GM19099 (cell line): ENCODE measurements around the gene POLR1D.
A peak's percentile ranks its signal among the peaks of the same experiment; 100 is the strongest.

Source experiments
- POLR2A ChIP-seq: IDR thresholded peaks from 3 replicates; pipeline ENCODE4 v1.6.1; 2011; ENCODE audit warnings: low read depth; ENCODE audit not compliant: insufficient read length; ENCODE audit errors: extremely low read depth

Gene POLR1D

GRCh38 chr13:27600711-27601110 is 21.0 kb upstream of the POLR1D start:
- no peak for TF ChIP-seq POLR2A

DNA sequence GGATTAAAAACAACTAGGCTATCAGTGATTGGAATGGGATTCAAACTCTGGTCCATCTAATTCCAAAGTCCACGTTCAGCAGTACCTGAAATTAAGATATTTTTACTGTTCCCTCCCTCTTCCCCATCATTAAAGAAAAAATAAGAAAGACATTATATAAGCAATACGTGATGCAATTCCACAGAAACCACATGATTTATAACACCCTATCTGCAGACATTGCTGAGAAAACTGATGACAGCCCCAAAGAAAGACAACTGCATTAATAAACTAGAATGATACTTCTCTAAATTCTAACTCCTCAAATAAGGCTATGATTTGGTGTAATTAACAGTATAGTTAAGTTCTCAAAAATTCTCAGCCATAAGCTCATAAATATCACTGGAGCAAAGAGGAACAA is 20.5 kb upstream of the POLR1D start:
- TF ChIP-seq POLR2A: no peak

DNA sequence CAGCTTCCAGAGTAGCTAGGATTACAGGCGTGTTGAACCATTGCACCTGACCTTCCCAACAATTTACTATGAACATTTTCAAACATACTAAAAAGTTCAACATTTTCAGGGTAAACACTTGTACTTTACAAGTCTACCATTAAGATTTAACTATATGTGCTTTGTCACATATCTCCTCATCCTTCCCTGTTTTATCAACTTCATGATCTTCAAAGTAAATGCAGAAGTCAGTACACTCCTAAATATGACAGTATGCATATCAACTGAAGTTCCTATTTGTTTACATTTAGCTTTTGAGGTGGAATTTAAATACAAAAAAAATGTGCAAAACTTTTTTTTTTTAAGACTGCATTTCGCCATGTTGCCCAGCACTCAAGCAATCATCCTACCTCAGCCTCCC is 19.9 kb upstream of the POLR1D start:
- TF ChIP-seq POLR2A: no peak

GRCh38 chr13:27605099-27605498 is 16.6 kb upstream of the POLR1D start:
- no peak for TF ChIP-seq POLR2A

DNA sequence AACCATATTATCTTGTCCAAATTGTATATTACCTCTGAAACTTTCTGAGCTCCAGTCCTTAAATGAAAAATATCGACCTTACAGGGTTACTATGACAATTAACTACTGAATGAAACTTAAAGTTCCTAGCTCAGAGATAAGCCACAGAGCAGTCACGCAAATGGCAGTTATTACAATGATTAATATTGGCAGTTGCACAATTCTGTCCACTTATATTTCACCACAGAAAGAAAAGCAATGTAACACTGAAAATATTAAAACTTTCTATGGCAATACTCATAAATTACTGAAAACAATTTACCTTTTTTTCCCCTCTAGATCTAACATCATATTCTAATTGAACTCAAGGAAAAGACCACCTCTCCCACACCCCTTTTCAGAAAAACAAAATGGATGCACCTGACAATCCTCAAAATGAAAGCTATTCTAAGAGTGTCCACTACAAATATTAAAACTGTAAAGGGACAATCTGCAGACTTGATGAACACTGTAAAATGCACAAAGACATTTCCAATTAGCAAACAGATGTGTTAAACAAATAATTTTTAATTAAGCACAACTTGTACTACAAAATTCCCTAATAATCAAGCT is 16.0 kb upstream of the POLR1D start:
- TF ChIP-seq POLR2A: no peak

DNA sequence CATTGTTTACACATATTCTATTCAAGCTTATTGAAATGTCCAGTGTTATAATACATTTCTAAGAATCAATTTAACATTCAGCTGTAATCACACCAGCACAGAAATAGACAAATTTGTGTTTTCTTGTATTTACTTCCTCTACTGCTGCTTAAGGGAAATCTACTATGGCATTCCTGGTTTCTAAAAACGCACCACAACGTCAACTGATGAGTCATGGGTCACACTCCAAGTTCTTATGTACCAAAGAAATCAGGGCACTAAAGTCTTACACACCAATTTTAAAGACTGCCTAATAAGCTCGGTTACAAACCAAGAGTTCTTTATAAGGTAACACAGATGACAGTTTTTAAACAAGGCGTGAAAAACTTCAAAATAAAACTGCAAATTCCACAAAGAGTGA is 14.6 kb upstream of the POLR1D start:
- no peak for TF ChIP-seq POLR2A

GRCh38 chr13:27613628-27614027 is 8.1 kb upstream of the POLR1D start:
- TF ChIP-seq POLR2A: no peak

- TF ChIP-seq POLR2A: no peak
Observed at GRCh38 chr13:27617881-27618321, 3.8 kb upstream of the POLR1D start.

DNA sequence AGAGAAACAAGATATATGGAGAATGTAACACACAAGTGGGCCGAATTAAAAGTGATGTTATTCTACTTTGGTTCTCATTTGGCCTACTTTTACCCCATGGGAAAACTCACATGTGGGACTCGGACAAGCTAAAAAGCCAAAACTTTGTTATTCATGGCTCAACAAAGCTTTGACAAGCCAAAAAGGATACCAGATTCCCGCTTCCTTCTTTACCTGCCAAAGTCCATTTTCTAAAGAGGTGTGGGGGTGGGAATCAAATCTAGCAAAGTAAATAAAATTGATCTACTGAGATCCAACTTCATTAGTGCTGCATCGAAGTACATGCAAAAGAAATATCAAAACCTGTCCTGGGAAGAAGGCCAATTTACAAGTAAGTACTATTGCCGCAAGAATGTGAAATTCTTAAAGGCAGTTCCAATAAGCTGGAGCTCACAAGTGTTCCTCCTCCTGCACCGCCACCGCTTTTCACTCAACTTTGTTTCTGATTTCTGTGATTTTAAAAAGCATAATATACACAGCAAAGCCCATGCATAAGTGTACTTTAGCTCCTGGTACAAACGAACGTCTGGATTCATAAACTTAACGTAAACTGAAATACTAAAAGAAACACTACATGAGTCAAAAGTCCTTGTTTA is 2.5 kb upstream of the POLR1D start:
- no peak for TF ChIP-seq POLR2A

- TF ChIP-seq POLR2A: no peak
Observed at GRCh38 chr13:27619728-27620376, 1.8 kb upstream of the POLR1D start.

DNA sequence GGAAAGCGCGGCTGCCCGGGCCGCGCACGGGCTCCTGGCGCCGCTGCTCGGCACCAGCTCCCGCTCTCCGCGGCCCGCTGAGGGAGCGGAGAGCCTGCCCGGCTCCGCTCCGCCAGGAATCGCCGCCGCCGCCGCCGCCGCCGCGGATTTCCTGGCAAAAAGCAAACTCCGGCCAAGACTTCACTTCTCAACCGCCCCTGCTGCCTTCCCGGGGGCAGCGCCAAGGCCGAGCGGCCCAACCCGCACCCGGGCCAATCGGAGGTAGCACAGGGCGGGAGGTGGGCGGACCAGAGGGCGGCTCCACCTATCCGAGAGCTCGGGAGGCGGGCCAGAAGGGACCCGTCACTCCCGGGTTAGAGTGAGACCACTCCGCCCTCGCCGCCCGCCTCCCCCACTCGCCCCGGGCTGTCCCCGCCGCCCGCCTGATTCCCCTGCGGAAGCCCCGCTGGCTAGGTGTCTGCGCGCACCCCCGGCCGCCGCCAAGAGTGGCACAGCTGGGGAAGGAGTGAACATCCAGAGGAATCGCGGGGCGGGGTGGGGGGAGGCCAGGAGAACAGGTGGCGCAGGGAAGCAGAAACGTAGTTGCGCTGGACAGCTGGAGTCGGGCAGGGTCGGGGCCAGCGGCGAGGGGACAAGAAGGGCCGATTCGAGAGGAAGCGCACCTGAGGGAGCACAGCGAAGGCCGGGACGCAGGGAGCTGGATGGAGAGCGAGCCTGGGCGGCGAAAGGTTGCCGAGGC is 1.1 kb upstream of the POLR1D start, which contains the start of gene LNX2:
Gene LNX2 (minus strand): TSS at position 153 of the 739 bp plus-strand sequence. CDS start 38,826 bp downstream, outside the sequence.
- TF ChIP-seq POLR2A: peak; percentile 50

DNA sequence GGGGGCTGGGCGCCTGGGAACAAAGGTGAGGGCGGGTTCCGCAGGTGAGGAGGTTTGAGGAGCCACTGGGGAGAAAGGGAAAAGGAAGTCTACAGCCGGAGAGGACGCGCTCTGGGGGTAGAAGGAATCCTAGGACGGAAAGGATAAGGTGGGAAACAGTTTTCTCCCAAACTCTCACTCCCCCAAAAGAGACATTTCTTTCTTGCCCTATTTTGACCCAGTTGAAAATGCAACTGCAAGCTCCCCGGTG is 651 bp upstream of the POLR1D start:
- TF ChIP-seq POLR2A: peak; percentile 5

DNA sequence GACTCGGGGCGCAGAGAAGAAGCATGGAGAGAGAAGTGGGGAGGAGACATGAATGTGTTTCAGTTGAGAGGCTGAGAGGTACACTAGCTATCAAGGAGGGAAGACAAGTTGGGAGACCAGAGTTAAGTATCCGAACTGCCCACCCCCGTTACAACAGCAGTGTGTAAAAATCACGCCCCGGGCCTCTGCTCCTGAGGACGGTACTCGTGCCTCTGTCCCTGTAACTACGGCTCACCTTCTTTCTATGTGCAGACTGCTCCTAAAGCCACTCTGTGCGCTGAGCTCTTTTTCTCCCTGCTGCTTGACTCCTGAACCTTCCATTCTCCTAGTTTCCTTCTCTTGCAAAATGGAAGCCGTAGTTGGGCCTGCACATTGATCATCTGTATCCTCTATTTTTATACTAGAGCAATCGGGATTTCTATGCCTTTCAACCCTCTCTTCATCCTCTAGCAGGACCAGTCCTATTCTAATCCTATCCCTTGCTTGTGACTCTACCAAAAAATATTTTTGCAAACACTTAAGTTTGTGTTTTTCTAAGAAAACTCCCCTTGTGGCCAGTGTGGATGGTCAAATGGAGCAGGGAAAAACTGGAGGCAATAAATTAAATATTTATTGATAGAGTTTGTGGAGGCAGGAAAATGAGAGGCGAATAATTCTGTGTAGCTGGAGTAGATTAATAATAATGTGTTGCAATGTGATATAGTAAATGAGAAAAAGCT is 569 bp downstream of the POLR1D start:
- no peak for TF ChIP-seq POLR2A

- TF ChIP-seq POLR2A: no peak
Observed at GRCh38 chr13:27622881-27623280, 1.2 kb downstream of the POLR1D start.

- TF ChIP-seq POLR2A: no peak
Observed at GRCh38 chr13:27624071-27624470, 2.4 kb downstream of the POLR1D start.
